GM12891 (cell line): ENCODE data around the gene MLXIP.

ENCODE experiments used
- DNase-seq: peaks from one replicate; pipeline ENCODE4 v3.0.0; 2011; ENCODE audit warnings: low spot score; ENCODE audit not compliant: insufficient read length
- FAIRE-seq: peaks from 2 replicates; lab custom pipeline; 2011; peaks lifted over from hg19 to GRCh38; lab: Jason Lieb, UNC
- PAX5 ChIP-seq: IDR thresholded peaks from 2 replicates; pipeline ENCODE4 v1.6.1; 2011; ENCODE audit warnings: low read length, moderate library complexity, mild to moderate bottlenecking; ENCODE audit not compliant: insufficient read depth, severe bottlenecking
- POLR2A ChIP-seq: IDR thresholded peaks from 2 replicates; pipeline ENCODE4 v1.6.1; 2011; ENCODE audit warnings: low read depth, low read length, control low read depth
- POLR2AphosphoS5 ChIP-seq: IDR thresholded peaks from 2 replicates; pipeline ENCODE4 v1.6.1; 2011; ENCODE audit warnings: low read depth, low read length, control low read depth
- POU2F2 ChIP-seq: IDR thresholded peaks from 2 replicates; pipeline ENCODE4 v1.6.1; 2011; ENCODE audit warnings: low read depth, mild to moderate bottlenecking, control low read depth, low read length, moderate library complexity
- SPI1 ChIP-seq: IDR thresholded peaks from 2 replicates; pipeline ENCODE4 v1.6.1; 2011; ENCODE audit warnings: low read depth, low read length, control low read depth
- TAF1 ChIP-seq: IDR thresholded peaks from 2 replicates; pipeline ENCODE4 v1.6.1; 2011; ENCODE audit warnings: low read depth, low read length, control low read depth

MLXIP gene

DNA sequence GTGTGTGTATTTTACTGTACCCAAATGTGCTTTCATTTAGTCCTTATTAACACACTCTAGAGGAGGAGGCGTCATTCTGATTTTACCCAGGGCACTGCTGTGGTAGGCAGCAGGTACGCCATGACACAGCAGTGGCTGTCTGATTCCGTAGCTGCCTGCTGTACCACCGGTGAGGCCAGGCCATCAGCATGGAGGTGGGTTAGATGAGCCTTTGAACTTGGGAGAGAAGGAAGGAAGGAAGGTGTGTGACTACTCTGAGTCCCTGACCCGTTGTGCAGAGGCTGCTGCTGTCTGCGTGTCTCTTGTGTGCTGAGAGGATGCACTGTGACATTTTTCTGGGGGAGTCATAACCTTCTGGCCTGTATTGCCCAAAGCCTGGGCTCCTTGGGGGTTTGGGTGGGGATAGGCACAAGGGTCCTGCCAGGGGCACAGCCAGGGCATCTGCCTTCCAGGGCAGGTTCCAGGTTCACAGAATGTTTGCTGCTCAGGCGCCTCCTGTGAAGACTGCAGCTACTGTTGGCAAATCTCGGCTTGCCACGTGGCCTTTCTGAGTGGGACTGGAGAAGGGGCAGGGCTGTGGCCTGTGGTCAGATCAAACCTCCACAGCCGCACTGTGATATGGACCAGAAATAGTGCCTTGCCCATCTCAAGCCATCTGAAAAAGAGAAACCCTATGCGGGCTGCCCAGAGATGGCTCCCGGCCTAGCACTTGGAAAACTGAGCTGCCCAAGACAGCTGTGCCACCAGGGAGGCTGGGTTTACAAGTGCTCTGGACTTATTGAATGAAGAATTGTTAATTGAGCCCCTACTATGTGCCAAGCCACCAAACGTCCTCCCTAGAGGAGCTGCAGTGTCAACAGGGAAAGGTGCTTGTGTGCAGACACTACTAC, 47.1 kb downstream of the MLXIP start:
- FAIRE-seq (no peak), DNase-seq (no peak)
- TF ChIP-seq TAF1 (no peak), PAX5 (no peak), POLR2A (no peak), POLR2AphosphoS5 (no peak)

DNA sequence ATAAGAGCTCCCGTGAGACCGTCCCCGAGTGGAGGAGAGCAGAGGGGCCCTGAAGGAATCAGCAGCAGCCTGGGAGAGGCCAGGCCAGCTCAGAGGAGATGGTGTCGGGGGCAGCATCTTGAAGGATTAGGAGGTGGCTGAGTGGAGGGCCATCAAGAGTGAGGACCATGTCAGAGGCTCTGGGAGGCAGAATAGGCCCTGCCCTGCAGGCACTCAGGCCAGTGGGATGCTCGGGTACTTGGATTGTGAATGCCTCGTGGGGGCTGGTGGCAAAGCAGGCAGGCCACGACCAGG, 47.7 kb downstream of the MLXIP start:
- no peak for TF ChIP-seq POLR2A
- no peak for TF ChIP-seq TAF1
- no peak for TF ChIP-seq SPI1
- no peak for TF ChIP-seq POU2F2
- no peak for TF ChIP-seq POLR2AphosphoS5
- TF ChIP-seq PAX5, result no peak
- FAIRE-seq (no peak), DNase-seq (no peak)

DNA sequence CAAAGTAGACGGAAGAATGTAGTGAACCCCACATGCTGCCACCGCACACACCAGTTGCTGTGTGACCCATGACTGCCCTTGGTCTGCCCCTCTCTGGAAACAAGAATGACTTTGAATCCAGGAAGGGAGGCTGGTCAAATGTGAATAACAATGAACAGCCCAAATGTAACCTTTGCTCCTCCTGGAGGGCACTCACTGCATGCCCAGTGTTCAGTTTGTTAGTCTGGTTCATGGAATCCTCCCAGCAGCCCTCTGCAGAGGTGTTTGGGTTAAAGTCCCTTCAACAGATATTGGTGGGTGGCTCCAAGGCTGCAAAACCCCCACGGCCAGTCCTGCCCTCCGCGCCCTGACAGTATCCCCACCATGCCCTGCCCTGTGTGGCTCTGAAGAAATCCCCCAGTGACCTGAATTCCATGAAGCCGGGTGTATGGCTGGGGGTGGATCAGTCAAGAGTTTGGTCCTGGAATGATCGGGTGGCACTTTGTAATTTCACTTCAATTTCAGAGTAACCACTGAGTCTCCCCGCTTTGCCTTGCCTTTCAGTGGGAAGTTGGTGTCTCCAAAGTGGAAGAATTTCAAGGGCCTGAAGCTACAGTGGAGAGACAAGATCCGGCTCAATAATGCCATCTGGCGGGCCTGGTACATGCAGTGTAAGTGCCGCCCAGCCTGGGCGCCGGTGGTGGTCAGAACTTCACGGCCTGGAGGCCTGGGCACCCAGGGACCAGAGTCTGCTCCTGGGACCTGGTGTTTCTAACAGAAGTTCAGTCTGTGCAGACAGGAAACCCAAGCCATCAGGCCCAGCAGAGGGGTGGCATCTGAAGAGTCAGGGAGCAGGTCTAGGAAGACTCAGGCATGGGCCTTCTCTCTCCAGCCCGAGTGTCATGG, 48.4 kb downstream of the MLXIP start:
- DNase-seq, result no peak
- no peak for FAIRE-seq
- no peak for TF ChIP-seq POU2F2
- TF ChIP-seq TAF1, result no peak
- TF ChIP-seq POLR2A, result no peak
- TF ChIP-seq PAX5, result no peak
- no peak for TF ChIP-seq POLR2AphosphoS5
- TF ChIP-seq SPI1, result no peak

DNA sequence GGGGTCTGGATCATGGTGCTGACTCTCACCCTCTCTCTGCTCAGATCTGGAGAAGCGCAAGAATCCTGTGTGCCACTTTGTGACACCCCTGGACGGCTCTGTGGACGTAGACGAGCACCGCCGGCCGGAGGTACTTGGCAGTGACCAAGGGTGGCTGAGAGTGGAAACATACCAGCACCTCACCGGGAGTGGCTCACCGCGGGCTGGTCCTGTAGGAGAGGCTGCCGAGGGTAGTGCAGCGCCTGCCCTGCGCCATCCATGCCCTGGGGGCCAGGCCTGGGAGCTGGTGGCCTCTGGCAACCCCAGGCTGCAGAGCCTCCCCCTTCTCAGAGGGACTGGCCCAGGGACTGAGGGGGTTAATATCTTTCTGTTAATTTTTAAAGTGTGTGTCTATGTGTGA, 49.3 kb downstream of the MLXIP start:
- DNase-seq, result no peak
- TF ChIP-seq PAX5 (no peak), POU2F2 (no peak), POLR2AphosphoS5 (no peak), SPI1 (no peak)
- FAIRE-seq, result no peak

DNA sequence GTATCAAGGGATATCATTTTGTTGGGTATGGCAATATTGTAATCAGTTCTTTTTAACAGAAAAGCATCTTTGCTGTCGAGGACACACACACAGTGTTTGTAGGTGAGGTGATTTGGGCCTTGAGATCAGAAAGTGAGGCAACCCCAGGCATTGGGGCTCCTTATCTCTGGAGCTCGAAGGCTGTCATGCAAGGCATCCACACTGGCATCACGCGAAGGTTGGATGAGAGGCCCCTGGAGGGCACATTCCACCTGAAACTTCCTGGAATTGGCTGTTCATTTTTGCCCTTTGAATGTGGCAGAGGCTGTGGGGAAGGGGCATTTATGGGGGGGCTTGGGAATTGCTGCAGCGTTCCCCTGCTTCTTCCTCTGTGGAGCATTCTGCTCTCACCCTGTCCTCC, 49.9 kb downstream of the MLXIP start:
- no peak for TF ChIP-seq PAX5
- TF ChIP-seq TAF1, result no peak
- TF ChIP-seq POLR2A, result no peak
- no peak for TF ChIP-seq SPI1
- no peak for FAIRE-seq
- no peak for DNase-seq

DNA sequence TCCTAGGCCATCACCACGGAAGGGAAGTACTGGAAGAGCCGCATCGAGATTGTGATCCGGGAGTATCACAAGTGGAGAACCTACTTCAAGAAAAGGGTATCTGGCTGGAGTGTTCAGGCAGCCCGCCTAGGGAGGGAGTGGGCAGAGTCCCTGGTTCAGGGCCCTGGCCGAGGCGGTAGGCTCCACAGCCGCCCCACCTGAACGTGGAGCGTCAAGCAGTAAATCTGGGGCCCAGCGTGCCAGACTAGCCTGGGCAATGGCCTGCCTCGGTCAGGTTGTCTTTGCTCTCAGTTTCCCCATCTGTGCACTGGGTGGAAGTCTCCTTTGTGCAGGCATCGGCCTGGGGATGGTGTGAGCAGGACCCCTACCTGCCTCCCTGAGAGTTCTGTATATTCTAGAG, 50.6 kb downstream of the MLXIP start:
- TF ChIP-seq SPI1, result no peak
- no peak for TF ChIP-seq TAF1
- no peak for TF ChIP-seq POLR2AphosphoS5
- TF ChIP-seq PAX5, result no peak
- TF ChIP-seq POU2F2, result no peak
- no peak for TF ChIP-seq POLR2A
- FAIRE-seq (no peak), DNase-seq (no peak)

DNA sequence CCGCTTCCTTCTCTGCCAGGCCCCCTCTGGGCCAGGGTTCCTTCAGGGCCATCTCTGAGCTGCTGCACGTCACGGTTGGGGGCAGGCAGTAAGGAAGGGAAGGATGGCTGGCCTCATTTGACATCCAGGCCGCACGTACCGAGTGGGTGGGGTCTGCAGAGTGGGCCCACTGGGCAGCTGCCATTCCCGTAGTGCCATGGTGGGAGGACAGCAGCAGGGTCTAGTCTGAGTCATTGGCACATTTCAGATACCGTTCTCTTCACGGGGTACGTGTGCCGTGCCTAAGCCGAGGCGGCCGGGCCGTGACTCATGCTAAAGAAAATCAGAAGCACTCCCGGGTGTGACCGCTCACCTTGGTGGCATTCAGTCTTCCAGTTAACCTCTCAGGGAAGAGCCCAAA, 51.6 kb downstream of the MLXIP start:
- DNase-seq (no peak), FAIRE-seq (no peak)
- no peak for TF ChIP-seq POLR2AphosphoS5
- TF ChIP-seq POU2F2, result no peak
- TF ChIP-seq TAF1, result no peak
- no peak for TF ChIP-seq PAX5
- TF ChIP-seq SPI1, result no peak
- no peak for TF ChIP-seq POLR2A

DNA sequence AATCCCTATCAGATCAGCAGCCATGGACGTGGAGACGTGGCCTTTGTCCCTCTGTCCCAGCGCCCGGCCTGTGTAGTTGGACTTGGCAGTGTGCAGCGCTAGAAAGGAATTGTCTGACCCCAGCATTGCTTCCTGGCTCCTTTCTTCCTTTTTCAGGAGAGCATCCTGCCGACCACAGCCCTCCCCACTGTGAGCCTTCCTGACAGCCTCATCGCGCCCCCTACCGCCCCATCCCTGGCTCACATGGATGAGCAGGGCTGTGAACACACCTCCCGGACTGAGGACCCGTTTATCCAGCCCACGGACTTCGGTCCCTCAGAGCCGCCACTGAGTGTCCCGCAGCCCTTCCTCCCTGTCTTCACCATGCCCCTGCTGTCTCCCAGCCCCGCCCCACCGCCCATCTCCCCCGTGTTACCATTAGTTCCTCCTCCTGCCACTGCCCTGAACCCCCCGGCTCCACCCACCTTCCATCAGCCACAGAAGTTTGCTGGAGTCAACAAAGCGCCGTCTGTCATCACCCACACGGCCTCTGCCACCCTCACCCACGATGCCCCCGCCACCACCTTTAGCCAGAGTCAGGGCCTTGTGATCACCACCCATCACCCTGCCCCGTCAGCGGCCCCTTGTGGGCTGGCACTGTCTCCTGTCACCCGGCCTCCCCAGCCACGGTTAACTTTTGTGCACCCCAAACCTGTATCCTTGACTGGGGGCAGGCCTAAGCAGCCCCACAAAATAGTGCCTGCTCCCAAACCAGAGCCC, 54.8 kb downstream of the MLXIP start:
- TF ChIP-seq POLR2AphosphoS5 (no peak), TAF1 (no peak), SPI1 (no peak), POLR2A (no peak), PAX5 (no peak), POU2F2 (no peak)
- FAIRE-seq, result no peak
- no peak for DNase-seq

DNA sequence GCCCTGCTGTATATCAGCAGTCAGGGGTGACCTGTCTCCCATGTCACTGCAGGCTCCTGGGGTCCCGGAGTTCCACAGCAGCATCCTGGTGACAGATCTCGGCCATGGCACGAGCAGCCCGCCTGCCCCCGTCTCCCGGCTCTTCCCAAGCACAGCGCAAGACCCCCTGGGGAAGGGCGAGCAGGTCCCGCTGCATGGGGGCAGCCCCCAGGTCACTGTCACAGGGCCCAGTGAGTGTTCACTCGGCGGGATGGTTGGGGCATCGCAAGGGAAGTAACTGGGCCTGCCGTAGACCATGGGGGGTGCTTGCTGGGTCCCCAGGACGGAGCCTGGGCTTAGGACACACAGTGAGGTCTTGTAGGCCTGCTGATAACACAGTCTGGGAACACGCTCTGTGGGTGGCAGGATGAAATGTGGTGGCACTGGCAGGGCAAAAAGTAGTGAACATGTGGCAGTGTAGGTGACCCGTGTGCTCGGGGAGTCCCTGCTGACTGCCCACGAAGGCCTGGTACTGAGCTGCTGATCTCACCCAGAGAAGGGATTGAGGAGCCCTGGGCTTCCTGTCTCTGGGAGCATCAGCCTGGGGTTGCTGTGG, 57.0 kb downstream of the MLXIP start:
- TF ChIP-seq POLR2A, result no peak
- no peak for TF ChIP-seq TAF1
- TF ChIP-seq POLR2AphosphoS5, result no peak
- no peak for TF ChIP-seq PAX5
- no peak for TF ChIP-seq POU2F2
- TF ChIP-seq SPI1, result no peak
- FAIRE-seq, result no peak

More for the DNA sequence above, 57.0 kb downstream of the MLXIP start:
- no peak for DNase-seq
